ENCODE results near the gene COPE.

DNA sequence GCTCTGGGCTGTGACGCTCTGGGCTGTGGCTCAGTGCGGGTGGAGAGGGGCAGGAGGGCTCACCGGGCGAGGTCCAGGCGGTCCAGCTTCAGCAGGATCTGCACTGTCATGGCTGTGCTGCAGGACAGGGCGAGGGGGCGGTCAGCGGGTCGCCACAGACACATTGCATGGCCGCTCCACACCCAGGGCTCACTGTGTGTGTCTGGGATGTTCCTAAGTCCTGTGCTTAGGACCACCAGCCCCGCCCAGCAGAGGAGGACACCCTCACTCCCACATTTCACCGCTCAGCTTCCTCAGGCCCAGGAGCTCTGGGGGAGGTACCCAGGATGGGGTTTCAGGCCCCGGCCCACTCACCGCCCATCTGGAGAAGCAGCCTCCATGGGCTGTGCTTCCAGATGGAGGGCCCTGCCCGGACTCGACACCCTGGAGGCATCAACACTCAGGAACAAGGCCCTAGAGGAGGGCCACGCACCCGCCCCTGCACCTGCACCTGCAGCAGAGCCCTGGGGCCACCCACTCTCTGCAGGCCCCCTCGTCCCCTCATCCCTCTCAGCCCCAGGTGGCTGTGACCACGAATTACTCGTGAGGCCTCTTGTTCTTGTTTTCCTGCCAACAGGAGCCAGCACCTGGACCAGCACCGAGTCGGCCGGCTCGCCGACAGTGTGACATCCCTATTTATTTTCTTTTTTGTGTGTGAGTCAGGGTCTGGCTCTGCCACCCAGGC, 13.5 kb downstream of the COPE start:
- no peak for TF ChIP-seq POLR2A (IDR thresholded peaks at IDR 0.05)
- TF ChIP-seq CTCF (IDR thresholded peaks at IDR 0.05): no peak
- TF ChIP-seq POLR2AphosphoS5 (IDR thresholded peaks at IDR 0.05): no peak
